T-helper 1 cell treated with Interleukin-12 subunit alpha and Interleukin-12 subunit beta and Interleukin-4 antibody, amounts not matched to agents 30 ng/mL and 1 ng/mL, for 36 hours (primary cell): ENCODE measurements around the gene FH. TPM values are rescaled to one million over a fixed set of nuclear protein-coding genes. Genes with fewer than 3 reads are reported as not detected.

Experiments
- intact Hi-C: fragments of 100-400 bp; cut with micrococcal nuclease; formaldehyde crosslinking; loops from one replicate; pipeline ENCODE4 v1.15.1; 2024
- total RNA-seq: library from RNA; stranded (reverse); gene quantifications from 2 replicates; pipeline ENCODE4 v1.2.3, GENCODE V29; 2022

FH gene
- total RNA-seq = 53.8 and 55.3 TPM in 2 replicates

DNA sequence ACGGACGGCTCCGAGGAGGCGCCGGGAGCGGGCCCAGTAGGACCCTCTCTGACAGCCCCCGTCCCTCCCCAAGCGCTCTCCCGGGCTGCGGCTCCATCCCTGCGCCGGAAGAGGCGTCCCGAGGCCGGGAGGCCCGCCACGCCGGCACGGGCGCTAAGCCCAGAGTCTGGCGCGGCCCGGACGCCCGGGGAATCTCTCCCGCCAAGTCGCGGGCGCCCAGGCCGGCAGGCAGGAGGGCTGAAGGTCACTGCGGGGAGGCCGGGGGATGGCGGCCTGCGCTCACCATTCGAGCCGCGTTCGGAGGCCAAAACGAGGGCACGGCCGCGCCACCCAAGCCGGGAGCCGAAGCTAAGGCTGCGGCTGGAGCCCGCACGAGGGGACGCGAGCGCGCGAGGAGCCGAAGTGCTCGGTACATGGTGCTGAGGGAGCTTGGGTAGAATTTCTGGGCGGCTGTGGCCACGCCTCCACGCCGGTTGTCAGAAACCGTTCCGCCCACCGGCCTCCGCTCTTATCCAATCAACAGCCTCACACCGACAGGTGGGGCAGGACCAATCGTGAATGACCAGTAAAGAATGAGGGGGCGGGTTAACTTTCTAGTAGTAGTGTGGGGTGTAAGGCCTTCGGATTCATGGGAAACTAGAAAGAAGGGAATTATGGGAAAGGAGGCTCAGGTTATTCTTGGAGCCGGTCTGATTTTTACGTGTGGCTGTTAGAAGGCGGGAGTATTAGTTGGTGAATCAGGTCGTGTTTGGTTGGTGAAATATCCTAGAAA is at the start of gene FH:
Gene FH, minus strand, starts transcription at position 448 of the 772 bp plus-strand sequence. Its CDS starts 33 bp downstream, at position 415.
- intact Hi-C loops = loop anchor here (1.0 to 10.0 kb wide), 10 partner anchors 12 to 1799 kb away; partner anchors contain the start of genes CHML, GREM2, OPN3 and SDCCAG8

DNA sequence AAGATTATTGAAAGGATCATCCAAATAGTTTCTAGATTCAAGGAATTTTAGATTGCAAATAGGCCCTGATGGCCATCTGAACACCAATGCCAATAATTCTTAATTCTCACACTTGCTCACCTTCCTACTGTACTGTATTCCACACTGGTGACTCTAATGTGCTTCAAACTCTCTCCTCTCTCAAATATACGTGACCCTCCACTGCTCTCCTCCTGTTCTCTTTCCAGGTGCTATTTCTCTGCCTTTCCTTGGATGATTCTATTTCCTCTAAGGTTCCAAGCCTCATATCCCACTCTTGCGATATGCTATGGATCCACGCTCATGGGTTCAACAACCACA is 41.3 kb upstream of the FH start:
- intact Hi-C loops = no loop called here

DNA sequence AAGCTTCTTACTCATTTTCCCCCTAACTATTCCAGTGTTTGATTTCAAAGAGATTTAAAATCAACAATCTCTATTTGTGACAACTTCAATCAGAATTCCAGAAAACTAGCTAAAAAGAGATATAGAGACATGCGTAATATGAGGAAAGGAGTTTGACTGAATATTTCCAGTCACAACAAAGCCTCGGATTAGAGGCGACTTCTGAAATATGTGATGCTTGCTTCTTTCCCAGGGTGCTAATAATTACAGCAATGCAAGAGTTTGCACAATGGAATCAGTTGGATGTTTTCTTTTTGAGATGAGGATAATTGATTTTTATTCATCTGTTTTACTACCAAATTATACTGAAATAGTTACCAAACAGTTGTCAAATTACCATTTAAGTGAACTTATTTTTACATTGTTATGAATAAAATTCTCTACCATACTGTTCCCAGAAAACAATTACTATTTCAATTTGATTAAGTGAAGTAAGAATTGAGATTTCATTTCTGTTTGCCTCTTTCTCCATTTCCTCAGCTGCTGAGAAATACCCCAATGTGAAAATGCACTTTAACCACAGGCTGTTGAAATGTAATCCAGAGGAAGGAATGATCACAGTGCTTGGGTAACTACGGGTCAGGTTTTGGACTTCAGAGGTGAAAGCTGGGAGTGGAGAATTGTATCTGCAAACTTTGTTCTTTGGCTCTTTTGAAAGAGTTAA is 40.7 kb upstream of the FH start:
- intact Hi-C loops = no loop called here

DNA sequence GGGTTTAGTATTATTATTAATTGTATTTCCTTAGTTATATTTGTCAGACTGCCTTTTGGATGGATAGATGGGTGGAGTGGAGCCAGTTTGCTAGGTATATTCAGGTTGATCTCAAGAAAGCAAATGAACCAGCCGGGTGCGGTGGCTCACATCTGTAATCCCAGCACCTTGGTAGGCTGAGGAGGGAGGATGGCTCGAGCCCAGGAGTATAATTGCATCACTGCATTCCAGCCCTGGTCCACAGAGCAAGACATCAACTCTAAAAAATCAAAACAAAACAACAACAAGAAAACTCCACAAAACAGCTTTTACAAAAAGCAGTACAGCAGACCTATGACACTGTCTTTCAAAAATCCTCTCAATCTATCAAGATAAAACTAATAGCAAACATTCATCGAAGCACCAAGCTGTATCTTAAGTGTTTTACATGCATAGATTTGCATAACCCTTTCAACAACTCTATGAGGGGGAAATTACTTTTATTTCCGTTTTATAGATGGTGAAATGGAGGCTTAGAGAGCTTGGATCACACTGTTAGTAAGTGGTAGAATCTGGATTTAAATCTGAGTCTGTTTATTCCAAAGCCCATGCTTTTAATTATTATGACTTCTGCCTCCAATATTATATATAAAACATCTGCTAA is 38.1 kb upstream of the FH start:
- intact Hi-C loops = no loop called here

DNA sequence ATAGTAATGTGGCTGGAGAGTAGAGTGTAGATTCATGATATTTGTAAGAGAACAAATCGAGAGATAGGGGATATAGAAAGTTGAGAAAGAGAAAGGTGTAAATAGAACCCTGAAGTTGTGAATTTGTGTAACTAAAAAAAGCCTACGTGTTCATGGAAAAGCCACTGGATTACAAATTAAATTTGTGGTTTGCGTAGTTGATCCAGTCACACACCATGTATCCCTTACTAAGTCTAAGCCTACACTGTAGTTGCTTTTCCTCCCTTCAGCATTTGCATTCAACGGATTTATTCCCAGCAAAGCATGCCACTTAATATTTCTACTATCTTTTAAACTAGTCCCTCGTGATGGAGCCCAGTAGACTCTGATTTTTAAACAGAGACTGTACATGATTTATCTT is 37.5 kb upstream of the FH start:
- intact Hi-C loops = no loop called here

DNA sequence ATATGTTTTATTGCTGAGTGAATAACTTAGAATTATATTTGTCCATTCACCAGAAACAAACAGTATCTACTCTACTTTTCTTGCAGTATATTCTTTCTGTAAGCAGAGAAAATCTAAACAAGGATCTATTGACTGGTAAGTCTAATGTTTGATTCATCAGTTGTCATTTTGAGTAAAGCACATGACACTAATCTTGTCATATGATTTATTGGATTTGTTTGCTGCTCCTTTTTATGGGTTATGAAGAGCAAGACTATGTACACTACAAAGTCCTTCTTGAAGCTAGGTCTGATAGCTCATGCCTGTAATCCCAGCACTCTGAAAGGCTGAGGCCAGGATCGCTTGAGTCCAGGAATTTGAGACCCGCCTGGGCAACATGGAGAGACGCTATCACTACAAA is 36.0 kb upstream of the FH start:
- intact Hi-C loops = no loop called here

DNA sequence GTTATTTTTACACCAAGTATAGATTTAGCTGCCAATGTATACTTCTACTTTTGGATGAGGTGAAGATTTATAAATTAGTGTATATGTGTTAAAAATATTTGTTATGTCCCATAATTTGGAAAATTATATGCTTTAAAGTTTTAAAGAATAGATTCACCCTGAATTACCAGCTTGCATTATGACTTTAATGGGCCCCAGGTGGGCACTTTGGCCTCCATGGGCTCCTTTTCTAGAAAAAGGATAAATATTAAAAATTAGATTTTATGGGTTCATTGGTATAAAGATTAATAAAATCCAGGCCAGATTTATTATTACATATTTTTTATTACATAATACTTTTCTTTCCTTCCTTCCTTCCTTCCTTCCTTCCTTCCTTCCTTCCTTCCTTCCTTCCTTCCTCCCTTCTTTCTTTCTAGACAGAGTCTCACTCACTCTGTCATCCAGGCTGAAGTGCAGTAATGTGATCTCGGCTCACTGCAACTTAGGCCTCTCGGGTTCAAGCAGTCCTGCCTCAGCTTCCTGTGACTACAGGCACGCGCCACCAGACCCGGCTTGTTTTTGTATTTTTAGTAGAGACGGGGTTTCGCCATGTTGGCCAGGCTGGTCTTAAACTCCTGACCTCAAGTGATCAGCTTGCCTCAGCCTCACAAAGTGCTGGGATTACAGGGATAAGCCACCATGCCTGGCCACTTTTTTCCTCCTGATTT is 34.5 kb upstream of the FH start:
- intact Hi-C loops = no loop called here

DNA sequence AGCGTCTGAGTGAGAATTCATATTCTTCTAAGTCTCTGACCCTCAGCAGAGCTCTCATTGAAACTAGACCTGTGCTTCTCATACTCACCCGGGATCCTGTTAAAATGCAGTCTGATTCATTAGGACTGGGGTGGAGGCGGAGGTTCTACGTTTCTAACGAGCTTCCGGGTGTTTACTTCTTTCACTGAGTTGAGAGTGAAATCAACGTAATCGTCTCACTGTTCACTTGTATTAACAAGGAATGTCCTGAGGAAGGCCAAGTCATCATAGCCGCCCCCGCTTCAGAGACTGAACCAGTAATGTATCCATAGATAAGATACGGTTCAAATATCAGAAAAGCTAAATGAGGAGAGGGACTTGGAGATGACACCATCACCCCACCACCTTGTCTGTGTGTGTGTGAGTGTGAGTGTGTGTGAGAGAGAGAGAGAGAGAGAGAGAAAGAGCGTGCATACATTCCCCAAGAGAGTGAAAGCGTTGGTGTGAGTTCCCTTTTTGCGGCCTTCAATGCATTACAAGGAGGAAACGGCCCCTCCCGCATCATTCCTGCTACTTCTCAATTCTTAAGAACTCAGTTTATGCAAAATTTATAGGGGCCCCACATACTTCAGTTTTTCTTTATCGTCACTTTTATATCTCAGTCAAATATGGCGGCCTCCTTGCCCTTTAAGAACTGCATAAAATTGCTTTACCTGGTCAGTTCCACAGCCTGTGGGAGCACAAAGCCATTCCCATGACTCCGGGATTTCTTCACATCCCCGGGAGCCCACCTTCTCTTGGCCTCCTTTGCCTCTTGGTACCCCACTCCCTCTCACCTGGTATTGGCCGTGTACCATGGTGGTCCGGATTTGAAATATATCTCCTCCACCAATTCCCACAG is 32.4 kb upstream of the FH start:
- intact Hi-C loops = loop anchor here (1.0 kb wide), 2 partner anchors 21 to 33 kb away; partner anchors contain the start of gene FH

DNA sequence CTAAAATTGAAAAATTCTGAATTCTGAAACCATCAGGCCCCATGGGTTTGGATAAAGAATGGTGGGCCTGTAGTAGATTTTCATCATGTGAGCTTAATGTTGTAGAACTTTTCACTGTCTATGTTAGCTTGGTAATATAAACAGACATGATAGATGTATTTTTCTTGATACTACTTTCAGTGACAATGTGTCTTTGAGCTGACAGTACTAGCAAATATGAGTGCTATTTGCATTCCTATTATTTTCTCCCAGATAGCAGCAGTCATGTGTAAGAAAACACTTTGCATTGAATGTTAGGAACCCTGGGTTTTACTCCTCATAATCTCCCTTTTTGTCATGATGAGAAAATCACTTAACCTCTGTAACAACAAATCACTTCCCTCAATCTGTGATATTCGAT is 30.8 kb upstream of the FH start:
- intact Hi-C loops = no loop called here

DNA sequence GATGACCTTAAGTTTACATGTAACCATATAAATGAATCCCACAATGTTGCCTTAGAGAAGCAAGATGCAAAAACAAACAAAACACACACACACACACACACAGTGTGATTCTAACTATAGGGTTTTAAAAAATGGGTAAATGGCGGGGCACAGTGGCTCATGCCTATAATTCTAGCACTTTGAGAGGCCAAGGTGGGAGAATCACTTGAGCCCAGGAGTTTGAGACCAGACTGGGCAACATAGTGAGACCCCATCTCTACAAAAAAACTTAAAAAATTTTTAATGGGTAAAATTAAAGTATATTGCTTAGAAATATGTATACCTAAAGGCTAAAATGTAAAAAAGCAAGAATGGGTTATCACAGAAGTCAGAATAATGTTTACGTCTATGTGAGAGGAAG is 28.5 kb upstream of the FH start:
- intact Hi-C loops = no loop called here

DNA sequence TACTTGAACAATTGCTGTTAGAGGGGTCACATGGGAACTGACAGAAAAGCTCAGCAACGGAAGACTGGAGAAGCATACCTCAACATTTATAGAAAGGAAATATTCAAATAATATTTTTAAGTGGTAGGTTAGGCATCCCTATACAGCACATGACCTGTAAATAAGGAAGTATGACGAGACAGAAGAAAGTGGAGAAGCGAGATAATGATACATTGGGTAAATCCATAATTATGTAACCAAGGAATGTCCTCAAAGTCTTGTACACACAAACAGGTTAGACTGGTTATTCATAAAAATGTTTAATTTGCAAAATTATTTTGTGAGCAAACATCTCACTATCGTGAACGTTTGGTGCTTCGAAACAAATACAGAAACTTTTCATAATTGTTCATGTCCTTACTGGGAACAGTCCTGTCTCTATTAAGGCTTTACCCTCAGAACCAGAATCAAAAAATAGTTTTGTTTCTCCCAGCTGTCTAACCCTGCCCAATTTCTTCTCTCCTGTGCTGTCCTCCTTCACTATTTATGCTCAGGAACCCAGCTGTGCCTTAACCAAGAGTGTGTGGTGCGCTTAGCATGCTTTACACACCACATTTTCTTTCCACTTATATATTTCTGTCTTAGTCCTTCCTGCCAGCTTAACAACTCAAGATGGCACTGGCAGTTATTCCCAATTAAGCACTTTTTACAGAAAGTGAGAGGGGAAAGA is 22.8 kb upstream of the FH start:
- intact Hi-C loops = no loop called here

DNA sequence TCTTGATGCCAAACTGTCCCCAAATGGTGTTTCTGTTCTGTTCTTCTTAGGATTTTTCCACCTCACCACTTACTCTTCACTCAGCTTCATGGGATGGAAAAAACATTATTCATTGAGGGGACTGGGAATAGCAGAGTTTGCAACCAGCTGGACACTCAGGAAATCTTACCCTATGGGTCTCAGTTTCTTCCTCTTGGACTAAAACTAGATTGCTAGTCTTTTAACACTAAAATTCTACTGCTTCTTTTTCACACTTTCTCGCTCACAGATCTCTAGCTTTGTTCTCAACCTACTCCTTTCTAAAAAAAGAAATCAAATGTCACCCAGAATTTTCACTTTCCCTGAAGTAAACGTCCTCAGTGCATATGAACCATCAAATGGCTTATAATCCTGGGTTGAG is 17.4 kb upstream of the FH start:
- intact Hi-C loops = no loop called here

DNA sequence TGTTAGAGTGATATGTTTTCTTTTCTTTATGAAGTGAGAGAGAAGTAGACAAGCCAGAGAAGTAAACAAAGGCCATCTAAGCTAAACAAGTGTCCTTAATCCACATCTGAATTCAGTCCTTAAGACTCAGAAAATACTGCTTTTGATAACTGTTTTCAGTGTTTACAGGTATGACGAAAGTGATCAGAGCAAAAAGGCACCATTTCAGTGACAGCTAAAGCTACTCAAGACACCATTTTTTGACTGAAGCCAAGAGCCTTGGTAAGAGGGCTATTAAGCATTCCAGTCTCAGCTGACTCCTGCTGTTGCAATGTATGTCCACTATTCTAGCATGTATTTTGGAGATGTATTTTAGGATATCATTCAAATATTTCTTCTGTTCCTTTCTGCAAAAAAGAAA is 16.7 kb upstream of the FH start:
- intact Hi-C loops = no loop called here

DNA sequence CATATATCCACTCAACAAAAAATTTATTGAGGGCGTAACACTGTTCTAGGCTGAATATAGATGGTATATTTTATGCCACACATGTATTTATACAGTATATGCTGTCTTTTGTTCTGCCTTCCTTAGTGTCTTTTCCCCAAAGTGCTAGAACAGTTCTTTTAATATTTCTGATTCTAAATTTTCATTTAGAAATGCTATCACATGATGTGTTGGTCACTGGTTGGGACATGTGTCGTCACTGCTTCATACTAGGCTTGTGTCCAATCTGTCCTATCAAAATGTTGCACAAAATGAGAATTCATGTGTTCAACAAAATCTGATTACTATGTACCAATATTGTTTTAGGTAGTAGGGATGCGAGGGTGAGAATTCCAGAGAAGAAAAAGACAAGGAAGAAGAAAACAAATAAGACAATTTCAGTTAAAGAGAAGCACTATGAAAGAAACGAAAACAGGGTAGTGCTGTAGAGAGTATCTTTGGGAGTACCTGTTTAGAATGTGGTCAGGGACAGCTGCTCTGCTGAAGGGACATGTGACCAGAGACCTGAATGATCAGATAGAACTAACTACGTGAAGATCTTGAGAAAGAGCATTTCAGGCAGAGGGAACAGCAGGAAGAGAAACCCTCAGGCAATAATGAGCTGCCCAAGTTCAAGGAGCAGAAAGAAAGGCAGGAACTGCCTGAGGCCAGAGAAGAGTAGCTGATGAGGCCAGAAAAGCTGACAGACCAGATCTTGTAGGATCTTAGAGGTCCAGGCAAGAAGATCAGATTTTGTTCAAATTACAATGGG is 14.0 kb upstream of the FH start:
- intact Hi-C loops = no loop called here

DNA sequence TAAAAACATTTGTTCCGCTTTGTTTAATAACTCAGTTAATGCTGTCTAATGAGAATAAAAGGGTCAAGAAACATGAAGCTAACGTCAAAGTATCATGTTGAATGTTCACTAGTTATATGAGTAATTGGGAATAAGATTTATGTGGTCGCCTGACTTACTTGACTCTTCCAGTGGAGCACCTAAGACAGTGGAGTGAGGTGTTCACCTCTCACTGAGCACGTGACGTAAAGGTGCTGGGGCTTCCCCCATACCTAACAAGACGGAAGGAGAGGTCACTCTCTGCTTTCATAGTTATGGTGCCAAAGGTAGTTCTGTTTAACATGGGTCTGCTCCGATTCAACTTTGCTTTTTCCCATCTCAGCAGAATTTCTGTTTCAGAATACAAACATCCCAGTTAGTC is 13.3 kb upstream of the FH start:
- intact Hi-C loops = no loop called here

DNA sequence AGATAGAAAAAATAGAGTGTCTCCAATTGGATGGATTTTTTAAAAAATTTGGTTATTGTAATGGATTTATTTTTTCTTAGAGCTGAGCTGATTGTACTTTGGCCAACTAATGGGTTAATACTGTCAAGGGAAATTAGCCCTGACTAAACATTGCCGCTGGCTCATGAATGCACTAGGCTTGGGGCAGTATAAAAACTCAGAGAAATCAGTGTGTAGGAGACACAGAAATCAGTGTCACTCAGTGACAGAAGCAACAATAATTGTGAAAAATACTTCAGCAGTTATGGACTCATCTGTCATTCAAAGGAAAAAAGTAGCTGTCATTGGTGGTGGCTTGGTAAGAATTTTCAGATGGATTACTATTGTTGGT is 12.6 kb upstream of the FH start, which contains the start of gene KMO:
Gene KMO, plus strand, starts transcription at position 217 of the 370 bp plus-strand sequence. Its CDS starts 67 bp downstream, at position 284.
- intact Hi-C loops = no loop called here

DNA sequence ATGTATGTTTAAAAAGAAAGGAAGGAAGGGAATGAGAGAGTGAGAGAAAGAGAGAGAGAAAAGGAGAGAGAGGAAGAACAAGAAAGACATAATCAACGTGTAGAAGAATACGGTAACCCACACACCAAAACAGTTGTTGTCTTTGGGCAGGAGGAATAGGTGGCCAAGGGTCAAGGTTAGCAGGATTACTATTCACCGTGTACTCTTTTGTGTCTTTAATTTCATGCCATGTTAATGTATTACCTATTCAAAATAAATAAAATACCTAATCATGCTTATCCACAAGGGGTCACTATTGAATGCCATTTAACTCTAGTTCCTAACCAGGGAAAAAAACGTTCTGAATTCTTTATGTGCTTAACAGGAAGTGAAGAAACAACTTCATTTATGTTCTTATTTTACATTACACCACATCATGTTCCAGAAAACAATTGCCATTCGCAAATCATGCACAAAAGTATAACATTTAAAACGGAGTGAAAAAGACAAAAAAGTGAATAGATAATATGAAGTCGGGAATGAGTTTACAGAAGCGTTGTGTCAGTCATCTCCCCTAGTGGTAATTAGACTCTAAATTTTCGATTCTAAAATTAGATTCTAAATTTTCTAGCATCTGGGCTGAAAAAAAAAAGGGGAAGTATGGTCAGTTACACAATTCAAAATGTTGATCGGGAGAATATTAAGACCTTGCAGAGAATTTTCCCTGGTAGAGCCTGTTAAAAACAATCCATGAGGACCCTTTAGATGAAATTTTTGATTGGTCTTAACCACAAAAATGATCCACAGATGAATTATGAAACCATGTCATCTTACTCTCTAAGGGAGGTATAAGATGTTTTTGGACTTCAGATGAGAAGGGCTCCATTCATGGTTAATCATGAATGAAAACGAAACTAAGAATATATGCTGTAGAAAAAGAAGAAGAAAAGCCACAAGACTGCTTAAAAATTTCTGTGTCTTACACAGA is 11.9 kb upstream of the FH start:
- intact Hi-C loops = loop anchor here (1.0 kb wide), 12 partner anchors 12 to 486 kb away; partner anchors contain the start of genes CHML, FH and OPN3

DNA sequence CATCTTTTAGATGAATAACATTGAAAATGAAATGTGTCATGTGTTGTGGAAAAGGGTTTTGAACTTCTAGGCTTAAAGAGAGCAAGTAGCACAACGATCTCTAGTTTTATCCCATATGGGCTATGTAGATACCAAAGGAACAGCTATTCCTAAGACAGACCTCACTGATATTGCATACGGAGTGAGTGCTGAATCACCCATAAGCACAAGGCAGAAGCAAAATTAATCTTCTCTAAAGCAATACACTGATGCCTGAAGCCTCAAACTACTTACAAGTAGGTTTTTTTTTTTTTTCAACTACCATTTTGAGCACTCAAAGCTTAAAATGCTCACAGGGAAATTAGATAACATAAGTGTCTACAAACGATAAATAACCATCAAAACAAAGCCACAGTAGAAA is 7.6 kb upstream of the FH start:
- intact Hi-C loops = no loop called here
